ENCODE results near the gene TANC1. TPM values are rescaled to one million over a fixed set of nuclear protein-coding genes. Genes with fewer than 3 reads are reported as not detected.

The TANC1 gene
- total RNA-seq, 1 experiment from 2014 or later, result 19.3 TPM

- no peak for DNase-seq (ENCODE audit: low read depth)
These were observed 192.5 kb downstream of the TANC1 start for GRCh38 chr2:159160954-159161353.

- no peak for DNase-seq (ENCODE audit: low read depth)
These were observed 195.5 kb downstream of the TANC1 start for GRCh38 chr2:159163930-159164329.

GRCh38 chr2:159164457-159164911, 196.0 kb downstream of the TANC1 start:
- DNase-seq (ENCODE audit: low read depth), result no peak

GRCh38 chr2:159165048-159165447, 196.6 kb downstream of the TANC1 start:
- DNase-seq (ENCODE audit: low read depth), result no peak

GRCh38 chr2:159168707-159169106, 200.3 kb downstream of the TANC1 start:
- peak; percentile 35 for DNase-seq (ENCODE audit: low read depth)

GRCh38 chr2:159169187-159169586, 200.7 kb downstream of the TANC1 start:
- peak; percentile 59 for DNase-seq (ENCODE audit: low read depth)

GRCh38 chr2:159172403-159172802, 204.0 kb downstream of the TANC1 start:
- DNase-seq (ENCODE audit: low read depth), result no peak

- no peak for DNase-seq (ENCODE audit: low read depth)
These were observed 206.3 kb downstream of the TANC1 start for GRCh38 chr2:159174759-159175158.

- no peak for DNase-seq (ENCODE audit: low read depth)
These were observed 206.7 kb downstream of the TANC1 start for GRCh38 chr2:159175182-159175581.

GRCh38 chr2:159175927-159176326, 207.5 kb downstream of the TANC1 start:
- DNase-seq (ENCODE audit: low read depth), result no peak

GRCh38 chr2:159176555-159176954, 208.1 kb downstream of the TANC1 start:
- DNase-seq (ENCODE audit: low read depth), result no peak

- DNase-seq (ENCODE audit: low read depth), result no peak
These were observed 208.9 kb downstream of the TANC1 start for GRCh38 chr2:159177357-159177756.

GRCh38 chr2:159177957-159178356, 209.5 kb downstream of the TANC1 start:
- DNase-seq (ENCODE audit: low read depth), result no peak

- no peak for DNase-seq (ENCODE audit: low read depth)
These were observed 210.7 kb downstream of the TANC1 start for GRCh38 chr2:159179096-159179495.

GRCh38 chr2:159179696-159180095, 211.3 kb downstream of the TANC1 start:
- no peak for DNase-seq (ENCODE audit: low read depth)

GRCh38 chr2:159183346-159183745, 214.9 kb downstream of the TANC1 start:
- DNase-seq (ENCODE audit: low read depth), result no peak

GRCh38 chr2:159185401-159186130, 217.1 kb downstream of the TANC1 start:
- peak; percentile 88 for DNase-seq (ENCODE audit: low read depth)

GRCh38 chr2:159186462-159186861, 218.0 kb downstream of the TANC1 start:
- no peak for DNase-seq (ENCODE audit: low read depth)

GRCh38 chr2:159187106-159187505, 218.7 kb downstream of the TANC1 start:
- DNase-seq (ENCODE audit: low read depth), result no peak

- DNase-seq (ENCODE audit: low read depth), result no peak
These were observed 220.0 kb downstream of the TANC1 start for GRCh38 chr2:159188449-159188848.

- DNase-seq (ENCODE audit: low read depth), result no peak
These were observed 224.0 kb downstream of the TANC1 start for GRCh38 chr2:159192371-159192918.

- DNase-seq (ENCODE audit: low read depth), result no peak
These were observed 225.4 kb downstream of the TANC1 start for GRCh38 chr2:159193791-159194190.

- DNase-seq (ENCODE audit: low read depth), result no peak
These were observed 225.8 kb downstream of the TANC1 start for GRCh38 chr2:159194241-159194640.

GRCh38 chr2:159195697-159196096, 227.3 kb downstream of the TANC1 start:
- DNase-seq (ENCODE audit: low read depth), result no peak
